Lung (tissue), 12 donors: Measurements from ENCODE around the gene EEIG1. TPM values are rescaled to one million over a fixed set of nuclear protein-coding genes. Genes with fewer than 3 reads are reported as not detected.

Source experiments
- ATAC-seq: fragments of 200-7000 bp; cut with Tn5 transposase; one replicate; pipeline ENCODE4 v1.9.1; 2020; ENCODE audit warnings: moderate number of reproducible peaks; ENCODE audit not compliant: insufficient read depth, low FRiP score
- DNase-seq, 3 donors: peaks; one replicate each; pipeline ENCODE4 v3.0.0-alpha.2; 2013 to 2017
- H3K27ac ChIP-seq, 2 donors: one replicate each; pipeline ENCODE4 v1.5.1; 2013; ENCODE audit warnings: mild to moderate bottlenecking in 2 of 2, moderate library complexity in 2 of 2, control low read depth in 1 of 2, inconsistent platforms in 1 of 2, low read depth in 1 of 2, low read length in 1 of 2
- H3K27me3 ChIP-seq, 3 donors: one replicate each; pipeline ENCODE4 v1.5.1; 2013; ENCODE audit warnings: low read length in 2 of 3; ENCODE audit not compliant: control insufficient read depth in 3 of 3, insufficient read depth in 3 of 3
- H3K36me3 ChIP-seq, 4 donors: one replicate each; pipeline ENCODE4 v1.5.1; 2013; ENCODE audit warnings: low read length in 4 of 4, mild to moderate bottlenecking in 1 of 4, moderate library complexity in 1 of 4; ENCODE audit not compliant: control insufficient read depth in 4 of 4, insufficient read depth in 4 of 4
- H3K4me1 ChIP-seq, 5 donors: one replicate each; pipeline ENCODE4 v1.5.1; 2013; ENCODE audit warnings: low read length in 5 of 5, mild to moderate bottlenecking in 2 of 5, moderate library complexity in 1 of 5; ENCODE audit not compliant: control insufficient read depth in 5 of 5, insufficient read depth in 5 of 5
- H3K4me3 ChIP-seq: one replicate; pipeline ENCODE4 v1.5.1; 2013; ENCODE audit warnings: mild to moderate bottlenecking, control low read depth, moderate library complexity
- H3K9ac ChIP-seq, 2 donors: one replicate each; pipeline ENCODE4 v1.5.1; 2013; ENCODE audit warnings: low read length in 2 of 2, control low read depth in 1 of 2; ENCODE audit not compliant: insufficient read depth in 1 of 2
- H3K9me3 ChIP-seq, 4 donors: one replicate each; pipeline ENCODE4 v1.5.1; 2013; ENCODE audit warnings: low read length in 3 of 4, mild to moderate bottlenecking in 1 of 4, moderate library complexity in 1 of 4; ENCODE audit not compliant: control insufficient read depth in 4 of 4, insufficient read depth in 3 of 4
- CTCF ChIP-seq: IDR thresholded peaks from 2 replicates; pipeline ENCODE4 v1.5.1; 2012; ENCODE audit warnings: mild to moderate bottlenecking; ENCODE audit errors: control extremely low read depth, extremely low read depth
- WGBS, 2 donors: extraction: QIAGEN DNeasy Blood & Tissue Kit; methylation state at CpG; one replicate each; pipeline ENCODE4 v1.1.7; 2013; 5-methylcytosine and 5-hydroxymethylcytosine counted together
- polyA plus RNA-seq, 2 donors: library from polyadenylated mRNA; stranded (reverse); fragments of 200-250 nt; gene quantifications; one replicate each; pipeline ENCODE4 v1.2.1, GENCODE V29; 2013
- total RNA-seq, 2 donors: library from RNA; depleted of rRNA in 1 of 2; stranded (reverse); fragments of >200 nt in 1 of 2; gene quantifications; one replicate each; pipeline ENCODE4 v1.2.1, GENCODE V29; 2014 to 2021
- donor health status: control.
- donor health status: control.
- donor health status: Bipolar disorder and iron deficiency.
- donor health status: healthy.
- donor health status: DM: yes; HTN: yes; CAD: no.

Gene EEIG1
- total and polyA plus RNA-seq, 4 donors, result 13.4 to 66.5 (median 32.7) TPM

- H3K27me3 ChIP-seq, result no peaks in the 10 kb centered on the region
- H3K36me3 ChIP-seq, result peaks cover 0 to 37% (median 20%) of the 10 kb centered on the region in 4 donors
- no peak for TF ChIP-seq CTCF
- no peak overlapping the region for H3K4me3 ChIP-seq
- ATAC-seq, result no peak
- no peak overlapping the region for H3K9ac ChIP-seq
- H3K9me3 ChIP-seq, result no peaks in the 10 kb centered on the region
- peak overlapping the region in 1 of 2 donors; percentile 7 for H3K27ac ChIP-seq
- peaks cover 0 to 27% (median 5%) of the 10 kb centered on the region in 5 donors for H3K4me1 ChIP-seq
- 72 to 73% methylated on average over 14 of the region's 14 CpGs for WGBS, 2 donors
- no peak for DNase-seq
Observed at GRCh38 chr9:127943011-127943662, 37.7 kb downstream of the EEIG1 start.

GRCh38 chr9:127942216-127943010 lies 38.4 kb downstream of the EEIG1 start:
- ATAC-seq, result peak; percentile 77
- H3K9ac ChIP-seq, result no peak overlapping the region
- TF ChIP-seq CTCF, result peak; percentile 80
- H3K27ac ChIP-seq, result peak overlapping the region in 1 of 2 donors; percentile 4
- no peaks in the 10 kb centered on the region for H3K27me3 ChIP-seq
- WGBS, 2 donors, result 60 to 66% methylated on average over 18 of the region's 18 CpGs
- H3K4me3 ChIP-seq, result no peak overlapping the region
- peaks cover 0 to 34% (median 16%) of the 10 kb centered on the region in 4 donors for H3K36me3 ChIP-seq
- peaks cover 0 to 30% (median 5%) of the 10 kb centered on the region in 5 donors for H3K4me1 ChIP-seq
- H3K9me3 ChIP-seq, result no peaks in the 10 kb centered on the region
- peak; percentile 64 to 79 (median 76) for DNase-seq

GRCh38 chr9:127941961-127942215 lies 38.9 kb downstream of the EEIG1 start:
- no peak overlapping the region for H3K4me3 ChIP-seq
- H3K4me1 ChIP-seq, result peaks cover 0 to 34% (median 5%) of the 10 kb centered on the region in 5 donors
- H3K36me3 ChIP-seq, result peaks cover 0 to 34% (median 15%) of the 10 kb centered on the region in 4 donors
- TF ChIP-seq CTCF, result no peak
- H3K9me3 ChIP-seq, result no peaks in the 10 kb centered on the region
- DNase-seq, result peak in 2 of 3 donors; percentile 70 to 82
- H3K9ac ChIP-seq, result no peak overlapping the region
- WGBS, 2 donors, result 61 to 63% methylated on average over 3 of the region's 3 CpGs
- H3K27me3 ChIP-seq, result no peaks in the 10 kb centered on the region
- no peak overlapping the region for H3K27ac ChIP-seq
- no peak for ATAC-seq
